ENCODE results near the gene ERBB4. TPM values are rescaled to one million over a fixed set of nuclear protein-coding genes. Genes with fewer than 3 reads are reported as not detected.

The ERBB4 gene
- total and polyA plus RNA-seq, 9 donors = 0.08 to 22.3 (median 1.2) TPM

- intact Hi-C loops (cut with DNase I) = no loop called here
- H3K27me3 ChIP-seq = no peaks in the 10 kb centered on the region
- WGBS, 3 donors = 47 to 53% (median 52%) methylated on average over 5 of the region's 5 CpGs
- no peaks in the 10 kb centered on the region for H3K9me3 ChIP-seq
- H3K27ac ChIP-seq = no peak overlapping the region
- no peak for DNase-seq
- H3K4me3 ChIP-seq = no peak overlapping the region
- H3K36me3 ChIP-seq = no peaks in the 10 kb centered on the region
- no peak for TF ChIP-seq CTCF (IDR thresholded peaks at IDR 0.05)
- TF ChIP-seq EP300 (IDR thresholded peaks at IDR 0.05) = no peak
- TF ChIP-seq POLR2A (IDR thresholded peaks at IDR 0.05) = no peak
- H3K4me1 ChIP-seq (ENCODE audit: insufficient read depth) = no peaks in the 10 kb centered on the region
Measured at GRCh38 chr2:211793690-211794089, 744.9 kb downstream of the ERBB4 start.

GRCh38 chr2:211789982-211790381 is 748.6 kb downstream of the ERBB4 start:
- H3K4me1 ChIP-seq (ENCODE audit: insufficient read depth) = no peaks in the 10 kb centered on the region
- no peaks in the 10 kb centered on the region for H3K9me3 ChIP-seq
- intact Hi-C loops (cut with DNase I) = no loop called here
- WGBS, 3 donors = 68 to 85% (median 78%) methylated on average over 4 of the region's 4 CpGs
- no peaks in the 10 kb centered on the region for H3K36me3 ChIP-seq
- no peak for TF ChIP-seq EP300 (IDR thresholded peaks at IDR 0.05)
- TF ChIP-seq CTCF (IDR thresholded peaks at IDR 0.05) = no peak
- no peak overlapping the region for H3K27ac ChIP-seq
- no peak for DNase-seq
- H3K27me3 ChIP-seq = no peaks in the 10 kb centered on the region
- H3K4me3 ChIP-seq = no peak overlapping the region

GRCh38 chr2:211766689-211767088 is 771.9 kb downstream of the ERBB4 start:
- Histone ChIP-seq H3K9me3 (no peaks in the 10 kb centered on the region), H3K4me1 (ENCODE audit: insufficient read depth) (no peaks in the 10 kb centered on the region), H3K36me3 (no peaks in the 10 kb centered on the region), H3K27me3 (no peaks in the 10 kb centered on the region), H3K4me3 (no peak overlapping the region), H3K27ac (no peak overlapping the region)
- TF ChIP-seq POLR2A (IDR thresholded peaks at IDR 0.05) (no peak), EP300 (IDR thresholded peaks at IDR 0.05) (no peak), CTCF (IDR thresholded peaks at IDR 0.05) (no peak)
- intact Hi-C loops (cut with DNase I) = no loop called here
- WGBS, 3 donors = 10 to 29% (median 10%) methylated on average over 5 of the region's 5 CpGs
- no peak for DNase-seq

- Histone ChIP-seq H3K36me3 (no peaks in the 10 kb centered on the region), H3K27me3 (no peaks in the 10 kb centered on the region), H3K4me1 (ENCODE audit: insufficient read depth) (no peaks in the 10 kb centered on the region), H3K27ac (no peak overlapping the region), H3K9me3 (no peaks in the 10 kb centered on the region), H3K4me3 (no peak overlapping the region)
- no peak for DNase-seq
- 32 to 43% (median 39%) methylated on average over 3 of the region's 3 CpGs for WGBS, 3 donors
- no peak for TF ChIP-seq POLR2A (IDR thresholded peaks at IDR 0.05)
- TF ChIP-seq CTCF (IDR thresholded peaks at IDR 0.05) = no peak
- TF ChIP-seq EP300 (IDR thresholded peaks at IDR 0.05) = no peak
- intact Hi-C loops (cut with DNase I) = no loop called here
Measured at GRCh38 chr2:211762479-211762878, 776.1 kb downstream of the ERBB4 start.

GRCh38 chr2:211760103-211760502 is 778.5 kb downstream of the ERBB4 start:
- H3K36me3 ChIP-seq = no peaks in the 10 kb centered on the region

More at GRCh38 chr2:211760103-211760502, 778.5 kb downstream of the ERBB4 start:
- Histone ChIP-seq H3K27ac (no peak overlapping the region), H3K27me3 (no peaks in the 10 kb centered on the region), H3K4me1 (ENCODE audit: insufficient read depth) (no peaks in the 10 kb centered on the region), H3K4me3 (no peak overlapping the region), H3K9me3 (no peaks in the 10 kb centered on the region)
- no peak for TF ChIP-seq CTCF (IDR thresholded peaks at IDR 0.05)
- no peak for TF ChIP-seq EP300 (IDR thresholded peaks at IDR 0.05)
- TF ChIP-seq POLR2A (IDR thresholded peaks at IDR 0.05) = no peak
- intact Hi-C loops (cut with DNase I) = no loop called here
- no peak for DNase-seq
- 16 to 43% (median 24%) methylated on average over 1 of the region's 1 CpG for WGBS, 3 donors

Measured in ovary (tissue), 9 donors.